ENCODE results near the gene PCCB. TPM values are rescaled to one million over a fixed set of nuclear protein-coding genes. Genes with fewer than 3 reads are reported as not detected.

Gene PCCB
- total and polyA plus RNA-seq, 2 of the 8 experiments (the other 6 are each of a cell fraction or from before 2014, with no cell fraction given), result 56.7 to 84.4 TPM

DNA sequence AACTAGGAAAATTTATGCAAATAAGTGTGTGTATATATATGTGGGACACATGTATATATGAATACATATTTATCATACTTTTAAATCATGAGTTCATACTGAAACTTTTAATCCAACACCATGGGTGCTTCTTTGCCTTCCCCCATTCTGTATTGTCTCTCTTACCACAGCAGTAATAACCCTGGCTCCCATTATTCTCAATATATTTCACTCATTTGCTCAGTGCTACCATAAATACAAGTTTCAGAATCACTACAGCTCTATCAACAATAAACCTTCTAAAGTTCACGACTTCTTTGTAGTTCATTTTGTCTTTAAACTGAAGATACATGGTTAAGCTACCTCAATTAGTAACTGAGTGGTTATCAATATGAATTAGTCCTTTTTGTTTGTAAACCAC lies 82.2 kb downstream of the PCCB start:
- Histone ChIP-seq H3K4me1 (replicated peaks in 1 of 4; ENCODE audit: control insufficient read depth in 3 of 4, insufficient read depth in 4 of 4, low read length in 3 of 4) (no peaks in the 10 kb centered on the region), H3K56ac (replicated peaks; ENCODE audit: insufficient read length, low read depth, low read length) (no peak overlapping the region), H4K8ac (ENCODE audit: extremely low read depth, insufficient read depth, low read length) (no peak overlapping the region), H3K14ac (ENCODE audit: insufficient read length) (no peak overlapping the region), H3K27me3 (replicated peaks in 1 of 4; ENCODE audit: control insufficient read depth in 3 of 4, extremely low read depth in 1 of 4, insufficient read depth in 3 of 4, low read length in 3 of 4) (no peaks in the 10 kb centered on the region), H3K27ac (ENCODE audit: low read depth, low read length) (no peak overlapping the region), H3K23ac (ENCODE audit: insufficient read length) (no peak overlapping the region), H3K9ac (replicated peaks in 1 of 4; ENCODE audit: extremely low read depth in 1 of 4, low read depth in 3 of 4, low read length in 3 of 4) (no peak overlapping the region), H3K9me3 (ENCODE audit: insufficient read depth in 2 of 2, low read depth in 1 of 2, low read length in 1 of 2) (no peaks in the 10 kb centered on the region), H3K4ac (replicated peaks; ENCODE audit: insufficient read length, low read depth, low read length) (no peak overlapping the region), H2BK12ac (ENCODE audit: low read depth, low read length) (no peak overlapping the region), H3K23me2 (ENCODE audit: low read depth, low read length) (no peaks in the 10 kb centered on the region), H4K20me1 (replicated peaks in 1 of 2; ENCODE audit: control insufficient read depth in 1 of 2, insufficient read depth in 2 of 2, low read length in 2 of 2) (no peaks in the 10 kb centered on the region), H2AK5ac (ENCODE audit: low read depth, low read length) (no peak overlapping the region), H3K79me2 (ENCODE audit: control insufficient read depth in 1 of 2, insufficient read depth in 2 of 2, low read length in 2 of 2) (no peaks in the 10 kb centered on the region), H3K79me1 (ENCODE audit: low read depth, low read length) (no peaks in the 10 kb centered on the region), H2AFZ (ENCODE audit: low read length) (no peak overlapping the region), H3K36me3 (ENCODE audit: control insufficient read depth in 2 of 4, insufficient read depth in 4 of 4, low read length in 3 of 4) (peaks cover 0 to 30% (median 6%) of the 10 kb centered on the region in 4 experiments; a peak in 2 of 8 replicates), H2BK5ac (ENCODE audit: low read depth, low read length) (no peak overlapping the region), H3K4me3 (ENCODE audit: extremely low read depth in 1 of 4, insufficient read depth in 2 of 4, low read depth in 3 of 4, low read length in 4 of 4) (no peak overlapping the region), H4K91ac (replicated peaks; ENCODE audit: insufficient read length, low read length) (no peak overlapping the region), H3K4me2 (ENCODE audit: insufficient read depth in 1 of 2, low read depth in 2 of 2, low read length in 2 of 2) (no peak overlapping the region), H3K18ac (ENCODE audit: extremely low read depth, low read length) (no peak overlapping the region), H2BK20ac (ENCODE audit: low read length) (no peak overlapping the region), H4K5ac (ENCODE audit: insufficient read length, low read depth, low read length) (no peak overlapping the region), H2BK15ac (ENCODE audit: low read length) (no peak overlapping the region), H2BK120ac (replicated peaks; ENCODE audit: low read depth, low read length) (no peak overlapping the region)
- FAIRE-seq (no peak), DNase-seq (ENCODE audit: low read depth in 1 of 2, low spot score in 2 of 2) (no peak)
- no peak for TF ChIP-seq SRF (IDR thresholded peaks at IDR 0.05; ENCODE audit: low read depth, low read length)
- no peak for TF ChIP-seq E2F6 (IDR thresholded peaks at IDR 0.05)
- no peak for TF ChIP-seq MAFK (IDR thresholded peaks at IDR 0.05; ENCODE audit: low read depth, low read length)
- TF ChIP-seq RFX5 (IDR thresholded peaks at IDR 0.05; ENCODE audit: borderline replicate concordance, low read depth, low read length), result no peak
- no peak for TF ChIP-seq SP4 (IDR thresholded peaks at IDR 0.05; ENCODE audit: low read length)
- TF ChIP-seq RBBP5 (IDR thresholded peaks at IDR 0.05; ENCODE audit: borderline replicate concordance, low read depth, low read length), result no peak
- TF ChIP-seq TCF12 (IDR thresholded peaks at IDR 0.05; ENCODE audit: low read depth, low read length), result no peak
- no peak for TF ChIP-seq GABPA (IDR thresholded peaks at IDR 0.05; ENCODE audit: borderline replicate concordance, insufficient read depth, low read length)
- CTCF ChIA-PET (ENCODE audit: partially characterized antibody), result interaction anchor here (0.6 to 1.6 kb wide), 2 partner anchors 18 to 74 kb away, joined by 3 read pairs; no protein-coding TSS in a partner anchor
- POLR2A ChIA-PET (ENCODE audit: partially characterized antibody), result interaction anchor here (1.4 kb wide), 1 partner anchor 9 kb away, joined by 3 read pairs; no protein-coding TSS in a partner anchor
- WGBS, 2 experiments (ENCODE audit: extremely low coverage in 1 of 2, insufficient coverage in 1 of 2, insufficient read length in 1 of 2, insufficient replicate concordance in 2 of 2, low coverage in 1 of 2, low lambda C conversion rate in 2 of 2, missing lambda C conversion rate in 1 of 2), result 84% methylated on average over 1 of the region's 1 CpG; no CpG with 5 or more reads in 1 of the 2 experiments
